Stimulated activated naive CD4-positive, alpha-beta T cell (primary cell): ENCODE results near the gene CASP6.
A peak's percentile ranks its signal among the peaks of the same experiment; 100 is the strongest.

Experiments
- DNase-seq, 6 experiments: peaks; one replicate each; lab custom pipeline; 2025; lab: John Stamatoyannopoulos, UW

CASP6 gene

DNA sequence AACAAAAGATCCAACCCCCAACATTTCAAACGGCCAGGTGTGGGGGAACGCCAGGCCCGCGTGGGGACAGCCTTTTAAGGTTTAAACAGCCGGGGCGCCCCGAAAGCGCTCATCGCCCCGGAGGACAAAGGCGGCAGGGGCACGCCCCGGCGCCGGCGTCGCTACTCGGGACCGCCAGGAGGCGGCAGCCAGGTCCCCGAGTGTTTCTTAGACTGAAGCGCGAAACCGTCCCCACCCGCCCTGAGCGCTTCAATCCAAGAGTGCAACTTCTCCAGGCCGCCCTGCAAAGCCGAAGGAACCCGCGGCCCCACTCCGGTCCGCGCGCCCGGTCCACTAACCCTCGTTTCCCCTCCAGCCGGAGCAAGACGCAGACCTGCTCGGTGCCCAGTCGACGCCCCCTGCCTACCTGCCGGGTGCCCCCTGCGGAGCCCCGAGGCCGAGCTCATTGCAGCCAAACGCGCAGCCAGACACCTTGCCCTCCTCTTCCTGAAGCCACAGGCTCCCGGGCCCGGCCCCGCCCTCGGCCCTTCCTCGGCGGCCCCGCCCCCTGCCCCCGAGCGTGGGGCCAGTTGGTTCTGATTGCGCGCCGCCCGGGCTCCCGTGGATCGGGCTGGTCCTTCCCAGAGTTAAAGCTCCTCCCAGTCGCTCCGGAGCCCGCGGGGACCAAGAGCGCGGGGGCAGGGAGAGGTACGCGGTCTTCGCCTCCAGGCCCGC lies at the start of gene CASP6:
Gene CASP6 (minus strand): TSS at position 496 of the 714 bp plus-strand sequence. CDS start 50 bp downstream, at position 446.
- DNase-seq: peak; percentile 57 to 81 (median 76)

DNA sequence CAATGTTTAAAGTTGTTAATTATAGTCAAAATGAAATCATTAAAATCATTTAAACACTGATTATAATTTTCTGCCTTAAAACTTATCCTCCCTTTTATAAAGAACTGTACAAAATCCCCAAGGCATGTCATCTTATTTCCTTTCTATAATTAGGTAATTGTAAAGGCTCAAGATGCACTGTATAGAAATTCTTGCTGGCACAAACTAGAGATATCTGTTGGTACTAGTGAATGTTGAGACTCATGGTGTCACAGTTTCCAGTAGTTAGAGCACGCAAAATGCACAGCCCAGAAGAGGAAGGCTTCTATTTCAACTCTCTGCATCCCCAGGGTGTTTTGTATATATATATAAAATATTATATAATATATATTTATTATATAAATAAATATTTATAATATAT lies 49.3 kb upstream of the CASP6 start:
- DNase-seq: peak in 1 of 6 experiments; percentile 8

DNA sequence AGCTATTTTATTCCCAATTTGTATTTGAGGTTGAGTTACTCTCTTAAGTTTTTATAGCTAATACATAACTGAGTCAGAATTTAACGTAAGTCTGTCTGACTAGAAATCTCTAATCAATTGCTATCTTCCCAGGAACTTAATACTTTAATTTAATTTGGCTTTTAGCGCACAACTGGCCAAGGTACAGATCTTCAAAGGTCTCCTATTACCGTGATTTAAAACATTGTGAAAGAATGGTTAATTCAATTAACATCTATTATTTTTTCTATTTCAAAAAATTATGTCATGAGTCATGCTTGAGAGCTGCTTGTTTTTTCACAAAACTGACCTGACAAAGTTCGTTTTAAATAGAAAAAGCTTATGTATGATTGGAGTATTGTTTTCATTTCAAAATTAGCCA lies 48.6 kb upstream of the CASP6 start:
- no peak for DNase-seq

DNA sequence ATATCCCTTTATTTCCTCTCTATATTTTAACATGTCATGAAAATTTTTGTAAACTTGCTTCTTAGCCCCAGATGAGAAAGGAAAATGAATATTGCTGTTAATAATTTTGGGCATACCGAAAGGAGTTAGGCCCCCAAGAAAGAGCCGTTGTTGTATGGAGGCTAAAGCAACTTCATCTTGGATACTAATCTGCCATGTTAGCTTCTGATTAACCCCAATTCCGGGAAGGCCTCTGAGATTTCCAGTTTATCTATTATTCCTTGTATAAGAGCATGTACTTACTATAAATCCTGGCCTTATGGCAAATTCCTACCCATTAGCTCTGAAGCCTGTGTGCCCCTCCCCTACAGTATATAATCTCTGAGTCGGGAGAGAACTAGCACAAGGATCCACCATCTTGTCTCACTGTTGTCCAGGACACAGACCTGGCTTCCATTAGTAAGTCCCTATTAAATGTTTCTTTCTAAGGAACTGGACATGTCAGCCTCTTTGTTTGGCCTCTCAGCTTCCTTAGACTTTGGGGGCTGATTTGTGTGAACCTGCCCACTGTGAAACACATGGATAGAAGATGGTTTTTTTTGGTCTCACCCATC lies 47.5 kb upstream of the CASP6 start:
- DNase-seq: no peak

DNA sequence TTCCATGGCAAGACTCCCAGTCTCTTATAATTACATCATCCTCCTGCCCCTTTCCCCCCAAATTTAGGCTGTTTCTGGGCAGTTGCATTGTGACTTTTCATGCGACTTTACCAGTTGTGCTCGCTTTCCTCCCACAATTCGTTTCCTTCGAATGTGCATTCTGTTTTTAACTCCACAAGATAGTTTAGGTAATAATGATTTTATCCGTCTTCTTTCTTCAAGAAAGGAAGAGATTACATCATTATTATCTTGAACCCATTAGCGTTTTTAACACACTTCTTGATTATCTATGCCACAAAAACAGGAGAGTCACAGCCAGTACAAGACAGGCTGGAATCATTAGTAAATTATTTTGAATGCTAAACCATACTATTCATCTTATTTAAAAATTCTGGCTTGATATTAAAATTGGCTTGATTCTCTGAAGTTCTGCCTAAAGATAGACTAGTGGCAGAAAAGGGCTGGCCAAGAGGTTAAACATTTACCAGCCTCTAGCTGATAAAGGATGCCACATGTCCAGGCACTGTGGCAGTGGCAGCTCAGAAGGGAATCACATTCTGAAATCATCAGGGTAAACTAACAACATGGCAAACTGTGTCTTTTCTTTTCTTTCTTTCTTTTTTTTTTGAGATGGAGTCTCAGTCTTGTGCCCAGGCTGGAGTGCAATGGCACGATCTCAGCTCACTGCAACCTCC lies 46.3 kb upstream of the CASP6 start:
- DNase-seq: no peak

DNA sequence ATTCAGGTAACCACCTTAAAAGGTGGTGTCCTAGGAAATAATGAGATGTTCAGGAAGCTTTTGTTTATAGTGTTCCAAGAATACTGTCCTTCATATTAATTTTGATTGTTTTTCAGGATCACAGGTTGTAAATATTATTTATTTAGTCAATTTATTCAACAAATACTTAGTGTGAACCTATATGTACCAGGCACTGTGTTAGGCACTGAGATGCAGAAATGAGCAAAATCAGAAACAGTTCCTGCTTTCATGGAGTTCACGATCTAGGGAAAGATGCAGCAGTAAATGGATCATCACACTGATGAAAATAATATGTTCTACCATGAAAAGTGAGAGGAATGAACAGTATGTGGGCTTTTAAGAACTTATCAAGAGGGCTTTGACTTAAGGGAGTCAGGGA lies 44.9 kb upstream of the CASP6 start:
- no peak for DNase-seq

DNA sequence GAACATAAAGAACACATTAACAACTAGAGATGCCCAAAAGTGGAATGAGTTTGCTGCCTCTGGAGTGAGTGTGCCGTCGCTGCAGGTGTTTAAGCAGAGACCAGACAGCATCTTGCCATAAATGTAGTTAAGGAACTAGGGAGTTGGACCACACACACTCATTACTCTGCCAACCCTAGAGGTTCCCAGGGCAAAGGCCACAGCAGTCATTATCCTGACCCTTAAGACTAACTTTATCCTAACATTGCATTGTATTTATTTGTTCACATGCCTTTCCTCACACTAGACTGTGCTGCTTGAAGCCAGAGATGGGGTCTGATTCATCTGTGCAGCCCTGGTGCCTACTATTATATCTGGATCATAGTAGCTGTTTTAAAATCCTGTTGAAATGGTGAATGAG lies 43.5 kb upstream of the CASP6 start:
- no peak for DNase-seq

DNA sequence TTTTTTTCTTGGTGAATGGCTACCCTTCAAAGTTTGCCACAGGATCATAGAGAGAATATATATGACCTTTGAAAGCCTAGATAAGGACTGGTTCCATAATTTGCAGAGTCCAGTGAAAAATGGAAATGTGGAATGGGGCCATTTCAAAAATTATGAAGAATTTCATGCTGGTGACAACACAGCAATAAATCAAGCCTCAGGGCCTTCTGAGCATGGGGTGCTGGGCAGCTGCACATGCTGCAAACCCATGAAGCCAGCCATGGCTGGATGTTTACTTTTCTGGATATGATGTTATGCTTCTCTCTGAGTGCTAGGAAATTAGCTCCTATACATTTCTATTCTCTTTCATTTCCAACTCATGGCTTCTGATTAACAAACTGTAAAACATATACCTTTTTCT lies 42.6 kb upstream of the CASP6 start:
- DNase-seq: no peak

DNA sequence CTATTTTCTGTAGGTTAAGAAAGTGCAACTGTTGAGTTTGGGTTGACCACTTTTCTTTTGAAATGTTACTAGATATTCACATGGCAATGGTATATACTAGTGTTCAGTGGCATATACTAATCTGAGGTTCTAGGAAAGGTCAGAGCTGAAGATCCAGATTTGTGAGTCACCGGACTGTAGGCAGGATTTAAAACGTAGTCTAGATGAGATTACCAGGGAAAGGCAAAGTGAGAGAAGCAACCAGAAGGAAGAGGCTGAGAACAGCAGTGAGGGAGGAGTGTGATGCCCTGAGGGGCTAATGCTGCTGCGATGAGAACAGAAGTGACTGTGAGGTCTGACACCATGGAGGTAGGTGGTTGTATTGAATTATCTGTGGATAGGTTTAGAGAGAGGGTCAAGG lies 36.3 kb upstream of the CASP6 start:
- DNase-seq: no peak

DNA sequence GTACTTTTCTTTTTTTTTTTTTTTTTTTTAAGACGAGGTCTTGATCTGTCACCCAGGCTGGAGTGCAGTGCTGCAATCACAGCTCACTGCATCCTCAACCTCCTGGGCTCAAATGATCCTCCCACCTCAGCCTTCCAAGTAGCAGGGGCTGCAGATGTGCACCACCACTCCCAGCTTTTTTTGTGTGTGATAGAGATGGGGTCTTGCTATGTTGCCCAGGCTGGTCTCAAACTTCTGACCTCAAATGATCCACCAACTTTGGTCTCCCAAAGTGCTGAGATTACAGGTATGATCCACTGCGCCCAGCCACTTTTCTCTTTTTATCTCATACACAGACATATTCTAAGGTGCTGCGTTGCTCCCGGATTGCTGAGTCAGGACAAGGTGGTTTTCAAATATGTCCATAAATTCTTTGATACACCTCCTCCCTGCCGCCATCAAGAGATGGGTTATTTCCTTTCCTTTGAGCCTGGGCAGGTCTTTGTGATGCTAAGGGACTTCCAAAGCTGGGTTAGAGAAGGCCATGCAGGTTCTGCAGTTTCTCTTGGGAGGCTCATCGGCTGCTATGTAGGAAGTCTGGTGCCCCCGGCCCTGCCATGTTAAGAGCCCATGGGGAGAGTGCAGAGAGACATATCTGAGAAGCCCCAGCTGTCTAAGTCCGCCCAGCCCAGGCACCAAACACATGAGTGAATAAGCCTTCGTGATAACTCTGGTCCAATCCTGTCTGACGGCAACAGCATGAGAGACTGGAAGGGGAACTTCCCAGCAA lies 35.0 kb upstream of the CASP6 start:
- no peak for DNase-seq

DNA sequence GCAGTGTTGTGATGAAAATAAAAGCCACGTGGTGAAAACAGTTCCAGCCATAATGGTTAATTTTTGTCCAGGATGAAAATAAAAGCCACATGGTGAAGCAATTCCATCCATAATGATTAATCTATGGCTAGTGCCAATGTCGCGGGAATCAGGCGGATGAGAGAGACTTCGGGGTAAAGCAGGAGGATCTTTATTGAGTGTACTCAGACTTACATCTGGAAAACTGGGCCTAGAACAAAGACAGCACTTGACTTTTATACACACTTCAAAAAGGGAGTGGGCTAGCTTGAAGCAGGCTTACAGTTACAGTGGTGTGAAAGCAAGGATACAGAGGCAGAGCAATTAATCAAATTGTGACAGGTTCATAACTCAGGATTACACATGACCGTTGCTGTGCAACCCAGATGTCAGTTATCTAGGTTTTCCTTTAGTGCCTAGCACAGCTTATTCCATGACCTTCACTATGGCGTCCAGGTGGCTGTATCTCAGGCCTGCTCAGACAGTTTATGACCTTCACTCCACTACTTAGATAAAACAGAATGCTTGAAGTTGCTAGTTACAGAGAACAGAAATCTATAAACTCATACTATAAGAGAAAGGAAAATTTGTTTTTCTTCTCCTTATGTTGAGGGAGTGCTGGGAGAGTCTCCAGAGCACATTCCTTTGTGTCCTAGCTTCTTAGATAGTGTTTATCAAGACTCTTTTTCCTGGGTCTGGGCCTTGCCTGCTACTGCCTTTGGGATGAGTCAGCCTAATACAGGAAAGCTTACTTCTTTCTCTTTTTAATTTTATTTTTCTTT lies 32.5 kb upstream of the CASP6 start:
- DNase-seq: no peak

DNA sequence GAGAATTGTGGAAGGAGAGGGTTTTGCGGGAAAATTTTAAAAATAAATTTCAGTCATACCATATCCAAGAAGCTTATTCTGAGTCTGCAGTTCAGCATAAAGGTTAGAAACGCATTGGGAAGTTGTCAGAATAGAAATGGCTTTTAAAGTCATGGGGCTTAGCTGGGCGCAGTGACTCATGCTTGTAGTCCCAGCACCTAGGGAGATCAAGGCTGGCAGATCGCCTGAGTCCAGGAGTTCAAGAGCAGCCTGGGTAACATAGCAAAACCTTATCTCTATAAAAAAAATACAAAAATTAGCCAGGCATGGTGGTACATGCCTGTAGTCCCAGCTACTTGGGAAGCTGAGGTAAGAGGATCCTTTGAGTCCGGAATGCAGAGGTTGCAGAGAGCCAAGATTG lies 30.5 kb upstream of the CASP6 start:
- DNase-seq: no peak

DNA sequence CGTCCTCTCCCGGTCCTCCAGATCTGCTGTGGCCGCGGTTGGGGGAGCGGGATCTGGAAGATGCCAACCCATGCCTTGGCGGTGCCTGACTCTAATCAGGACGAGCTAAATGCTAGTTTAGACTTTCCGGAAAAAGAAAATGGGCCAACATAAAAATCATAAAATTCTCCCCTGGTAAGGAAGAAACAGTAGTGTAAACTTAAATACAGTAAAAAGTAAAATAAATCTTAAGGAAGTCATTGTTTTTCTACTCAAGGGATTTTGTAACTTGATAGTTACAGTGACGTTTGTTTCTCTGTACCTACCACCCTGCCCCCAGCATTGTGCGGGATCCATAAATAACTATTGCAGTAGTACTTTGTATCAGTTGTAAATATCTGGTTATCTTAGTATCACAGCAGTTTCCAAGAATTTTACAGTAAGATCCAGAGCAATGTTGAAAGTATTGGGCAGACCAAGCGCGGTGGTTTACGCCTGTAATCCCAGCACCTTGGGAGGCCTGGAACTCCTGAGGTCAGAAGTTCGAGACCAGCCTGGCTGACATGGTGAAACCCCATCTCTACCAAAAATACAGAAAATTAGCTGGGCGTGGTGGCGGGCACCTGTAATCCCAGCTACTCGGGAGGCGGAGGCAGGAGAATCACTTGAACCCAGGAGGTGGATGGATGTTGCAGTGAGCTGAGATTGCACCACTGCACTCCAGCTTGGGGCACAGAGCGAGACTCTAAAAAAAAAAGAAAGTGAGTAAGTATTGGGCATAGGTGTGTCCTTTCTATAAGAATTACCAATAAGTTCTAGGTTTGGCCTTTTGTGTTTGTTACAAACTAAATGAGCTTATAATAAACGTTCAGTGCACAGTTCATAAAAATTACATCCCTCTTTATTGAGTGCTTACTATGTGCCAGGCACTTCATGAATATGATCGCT lies 27.6 kb upstream of the CASP6 start:
- DNase-seq: no peak

DNA sequence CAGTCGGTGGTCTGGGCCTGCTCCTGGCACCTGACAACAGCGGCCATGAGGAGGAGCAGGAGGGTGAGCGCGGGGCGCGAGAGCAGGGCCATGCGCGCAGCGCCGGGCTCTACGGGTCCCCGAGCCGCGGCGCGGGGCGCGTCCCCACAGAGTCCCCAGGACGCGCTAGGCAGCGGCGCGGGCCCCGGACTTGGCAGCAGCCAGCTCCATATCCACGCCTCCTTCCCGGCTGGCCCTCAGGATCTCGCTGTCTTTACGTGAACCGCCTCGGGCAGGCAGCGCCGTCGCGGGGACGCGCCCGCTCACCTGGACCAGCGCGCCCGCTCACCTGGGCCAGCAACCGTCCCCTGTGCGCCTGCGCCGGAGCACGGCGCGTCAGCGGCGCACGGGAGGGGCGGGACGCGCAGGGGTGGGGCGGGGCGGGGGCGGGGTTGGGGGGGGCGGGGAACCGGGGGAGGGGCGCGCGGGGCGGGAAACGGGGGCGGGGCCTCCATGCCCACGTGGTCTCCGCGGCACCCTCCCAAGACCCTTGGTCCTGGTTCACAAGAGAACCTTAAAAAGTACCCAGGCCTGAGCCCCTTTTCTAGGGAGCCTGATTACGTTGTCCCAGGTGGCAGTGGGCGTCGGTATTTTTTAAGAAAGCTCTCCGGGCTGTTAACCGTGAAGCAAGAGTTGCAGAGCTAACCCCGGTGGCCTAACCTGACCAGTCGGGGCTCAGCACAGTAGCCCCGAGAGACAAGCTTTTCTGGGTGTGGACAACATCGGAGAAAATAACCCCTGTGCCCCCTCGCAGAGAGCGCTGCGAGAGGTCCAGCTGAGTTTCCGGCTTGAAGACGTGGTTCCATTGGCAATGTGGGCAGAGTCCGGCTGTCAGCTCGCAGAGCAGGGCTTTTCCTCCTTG lies 26.7 kb upstream of the CASP6 start, which contains the start of gene PLA2G12A:
Gene PLA2G12A (minus strand): TSS at position 353 of the 901 bp plus-strand sequence. CDS start 261 bp downstream, at position 92.
- DNase-seq: peak; percentile 70 to 90 (median 80)

DNA sequence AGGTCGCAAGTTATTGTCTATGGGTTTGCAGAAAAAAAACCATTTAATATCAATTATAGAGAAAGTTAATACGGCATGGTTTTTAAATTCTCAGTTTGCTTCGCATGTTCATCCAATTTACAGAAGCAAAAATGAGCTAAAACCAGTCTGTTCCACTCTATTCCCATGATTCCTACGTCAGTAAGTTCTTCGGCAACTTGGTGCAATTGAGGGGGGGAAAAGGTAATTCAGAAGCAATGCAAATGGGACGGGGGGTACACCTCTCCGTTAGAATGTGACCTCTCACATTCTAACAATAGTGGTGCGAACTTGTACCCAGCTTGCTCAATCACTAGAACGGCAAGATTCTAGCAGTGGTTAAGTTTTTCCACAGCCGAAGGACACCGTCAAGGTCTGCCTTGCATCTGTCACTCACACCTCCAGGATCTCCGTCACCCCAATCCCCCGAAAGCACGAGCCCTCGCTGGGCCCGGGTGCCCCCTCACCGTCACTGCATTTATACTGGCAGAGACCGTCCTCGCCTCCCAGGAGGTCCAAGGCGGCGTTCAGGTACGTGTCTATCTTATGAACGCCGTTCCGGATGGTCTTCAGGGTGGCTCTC lies 26.0 kb upstream of the CASP6 start:
- no peak for DNase-seq

DNA sequence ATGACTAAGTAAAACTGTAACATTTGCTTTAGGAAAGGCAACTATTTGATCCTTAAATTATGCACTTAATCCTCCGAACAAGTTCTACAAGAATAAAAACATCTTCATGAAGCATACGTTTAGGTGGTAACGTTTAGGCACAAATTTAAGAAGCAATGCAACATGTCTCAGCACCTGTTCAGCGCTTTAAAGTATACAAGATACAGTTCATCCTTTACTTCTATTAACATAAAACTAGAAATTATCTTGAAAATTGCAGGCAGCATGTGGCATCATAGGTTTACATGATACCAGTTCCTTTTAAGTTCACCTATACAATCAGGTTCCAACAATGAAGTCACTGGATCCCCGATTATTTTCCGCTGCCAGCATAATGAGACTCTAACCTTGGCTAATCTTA lies 25.1 kb upstream of the CASP6 start:
- DNase-seq: no peak

DNA sequence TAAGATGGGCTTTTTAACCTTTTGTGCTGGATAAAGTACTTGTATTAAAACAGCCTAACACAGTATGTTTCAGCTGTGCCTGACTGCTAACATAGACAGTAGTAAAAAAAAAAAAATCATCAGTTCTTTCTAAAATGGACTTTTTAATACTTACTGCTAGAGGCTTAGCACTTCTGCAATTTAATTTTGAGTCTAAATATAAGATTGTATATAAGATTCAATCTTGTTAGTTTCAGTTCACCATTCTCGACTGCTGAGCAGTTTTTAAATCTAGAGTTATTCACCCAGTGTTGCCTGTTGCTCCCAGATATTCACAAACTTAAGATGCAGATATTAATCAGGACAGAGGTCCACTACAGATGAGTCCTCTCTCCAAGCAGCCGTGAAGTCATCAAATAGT lies 19.9 kb upstream of the CASP6 start:
- DNase-seq: no peak

DNA sequence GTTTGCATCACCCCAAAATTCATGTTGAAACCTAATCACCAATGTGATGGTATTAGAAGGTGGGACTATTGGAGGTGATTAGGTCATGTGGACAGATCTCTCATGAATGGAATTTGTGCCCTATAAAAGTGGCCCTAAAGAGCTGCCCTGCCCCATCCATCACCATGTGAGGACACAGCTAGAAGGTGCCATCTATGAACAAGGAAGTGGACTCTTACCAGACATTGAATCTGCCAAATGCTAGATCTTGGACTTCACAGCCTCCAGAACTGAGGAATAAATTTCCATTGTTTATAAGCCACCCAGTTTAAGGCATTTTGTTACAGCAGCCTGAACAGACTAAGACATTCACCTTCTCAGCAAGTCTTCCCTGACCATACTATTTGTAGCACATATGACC lies 19.1 kb upstream of the CASP6 start:
- no peak for DNase-seq

DNA sequence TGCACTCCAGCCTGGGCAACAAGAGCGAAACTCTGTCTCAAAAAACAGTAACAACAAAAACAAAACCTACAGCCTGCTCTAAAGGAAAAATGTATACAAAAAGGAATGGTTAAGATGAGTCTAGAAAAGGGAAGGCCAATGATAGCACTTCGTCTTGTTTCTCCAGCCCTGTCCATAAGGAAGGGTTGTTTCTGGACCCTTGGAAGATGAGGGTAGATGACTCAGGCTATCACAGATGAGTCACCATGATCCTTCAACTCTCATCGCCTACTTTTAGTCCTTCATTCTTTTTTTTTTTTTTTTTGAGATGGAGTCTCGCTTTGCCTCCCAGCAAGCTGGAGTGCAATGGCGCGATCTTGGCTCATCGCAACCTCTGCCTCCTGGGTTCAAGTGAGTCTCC lies 17.8 kb upstream of the CASP6 start:
- DNase-seq: no peak
